HG02798 (cell line): ENCODE data around the gene KIRREL1.

ENCODE experiments used
- ATAC-seq: cut with Tn5 transposase; IDR thresholded peaks from one replicate; pipeline ENCODE4 v1.9.1; 2021; ENCODE audit warnings: mild to moderate bottlenecking; ENCODE audit not compliant: unreplicated experiment, poor library complexity

The KIRREL1 gene

DNA sequence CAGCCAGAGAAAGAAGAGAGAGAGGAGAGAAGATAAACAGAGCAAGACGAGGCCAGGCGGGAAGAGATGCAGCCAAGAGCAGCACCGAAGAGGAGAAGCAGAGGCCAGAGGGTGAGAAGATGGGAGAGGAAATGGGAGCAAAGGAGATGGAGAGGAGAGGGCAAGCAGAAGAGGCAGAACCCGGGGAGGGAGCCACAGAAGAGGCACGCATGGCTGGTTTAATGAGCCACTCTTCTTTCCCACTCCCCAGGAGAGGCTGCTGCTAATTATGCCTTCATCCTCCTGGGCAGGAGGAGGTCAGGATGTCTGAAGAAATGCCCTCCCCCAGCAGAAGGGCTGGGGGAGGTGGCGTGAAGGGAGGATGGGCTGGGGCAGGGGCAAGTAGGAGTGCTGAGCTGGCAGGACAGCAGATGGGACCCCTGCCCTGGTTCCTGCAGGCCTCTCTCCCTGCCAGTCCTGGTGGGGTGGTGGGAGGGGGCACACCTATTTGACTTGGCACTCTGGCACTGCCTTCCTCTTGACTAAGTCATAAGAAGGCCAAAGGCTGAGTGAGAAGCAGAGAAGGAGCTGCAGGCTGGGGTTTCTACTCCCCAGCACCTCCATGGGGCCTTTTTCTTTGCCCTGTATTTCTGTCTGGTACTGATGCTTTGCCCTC, 32.3 kb downstream of the KIRREL1 start:
- ATAC-seq = no peak

DNA sequence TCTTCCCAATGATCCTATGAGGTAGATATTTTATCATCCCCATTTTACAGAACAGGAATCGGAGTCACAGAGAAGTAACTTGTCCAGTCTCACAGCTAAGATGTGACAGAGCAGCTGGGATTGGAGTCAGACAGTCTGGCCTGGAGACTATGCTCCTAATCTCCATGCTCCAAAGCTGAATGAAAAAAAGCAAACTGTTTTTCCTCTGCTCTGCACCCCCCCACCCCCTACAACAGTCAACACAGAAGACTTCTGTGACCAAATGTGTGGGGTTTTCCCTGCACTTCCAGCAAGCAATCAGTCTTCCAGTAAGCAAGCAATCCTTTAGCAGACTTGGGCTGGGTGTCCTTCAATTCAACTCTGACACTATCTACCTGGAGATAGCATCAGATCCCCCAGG, 33.2 kb downstream of the KIRREL1 start:
- ATAC-seq = no peak

DNA sequence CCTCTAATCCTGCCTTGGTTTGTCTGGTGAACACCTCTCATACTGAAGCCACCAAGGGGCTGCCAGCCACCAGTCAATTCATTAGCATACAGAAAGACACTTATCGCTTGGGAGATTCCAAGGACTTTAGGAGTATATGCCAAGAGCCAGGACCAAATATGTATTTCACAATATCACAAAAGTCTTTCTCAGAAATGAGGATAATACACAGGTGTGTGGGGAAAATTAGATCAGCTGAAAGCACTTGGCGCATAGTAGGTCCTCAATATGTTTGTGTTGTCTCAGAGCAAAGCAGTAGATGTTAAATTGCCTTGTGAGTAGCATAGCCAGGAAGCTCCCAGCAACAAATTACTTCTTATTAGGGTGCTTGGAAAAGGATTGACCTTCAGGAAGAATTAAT, 34.1 kb downstream of the KIRREL1 start:
- ATAC-seq = no peak

DNA sequence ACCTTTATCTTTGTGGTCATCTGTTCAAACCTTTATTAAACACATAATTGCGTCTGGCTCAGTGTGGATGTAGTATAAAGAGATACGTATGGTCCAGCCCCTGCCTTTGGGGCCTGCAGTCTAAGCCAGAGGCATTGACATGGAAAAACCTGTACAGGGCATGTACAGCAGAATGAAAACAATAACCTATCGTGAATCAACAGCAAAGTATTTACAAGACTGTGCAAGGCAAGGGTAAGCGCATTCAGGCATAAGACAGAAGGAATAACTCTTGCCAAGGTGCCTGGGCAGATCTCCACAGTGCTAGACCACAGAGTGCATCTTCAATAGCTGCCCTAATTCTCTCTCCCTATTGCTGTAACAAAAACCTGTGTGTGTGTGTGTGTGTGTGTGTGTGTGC, 35.5 kb downstream of the KIRREL1 start:
- no peak for ATAC-seq

DNA sequence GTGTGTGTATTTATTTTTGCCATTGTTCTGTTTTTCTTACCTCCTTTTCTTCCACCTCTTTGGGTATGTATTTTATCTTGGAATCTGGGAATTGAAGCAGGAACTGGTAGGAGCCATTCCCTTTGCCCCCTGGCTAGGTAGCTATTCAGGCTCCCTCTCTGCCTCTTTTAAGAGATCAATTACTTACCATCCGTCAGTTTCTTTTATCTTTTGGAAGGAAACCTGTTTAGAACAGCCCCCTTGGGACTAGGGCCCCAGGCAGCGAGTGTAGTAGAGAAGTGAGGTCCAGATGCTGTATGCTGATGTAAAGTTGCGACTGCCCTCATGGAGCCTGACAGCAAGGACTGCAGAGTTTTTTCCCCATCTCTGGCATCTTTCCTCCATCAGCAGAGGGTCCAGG, 41.6 kb downstream of the KIRREL1 start:
- ATAC-seq = no peak

DNA sequence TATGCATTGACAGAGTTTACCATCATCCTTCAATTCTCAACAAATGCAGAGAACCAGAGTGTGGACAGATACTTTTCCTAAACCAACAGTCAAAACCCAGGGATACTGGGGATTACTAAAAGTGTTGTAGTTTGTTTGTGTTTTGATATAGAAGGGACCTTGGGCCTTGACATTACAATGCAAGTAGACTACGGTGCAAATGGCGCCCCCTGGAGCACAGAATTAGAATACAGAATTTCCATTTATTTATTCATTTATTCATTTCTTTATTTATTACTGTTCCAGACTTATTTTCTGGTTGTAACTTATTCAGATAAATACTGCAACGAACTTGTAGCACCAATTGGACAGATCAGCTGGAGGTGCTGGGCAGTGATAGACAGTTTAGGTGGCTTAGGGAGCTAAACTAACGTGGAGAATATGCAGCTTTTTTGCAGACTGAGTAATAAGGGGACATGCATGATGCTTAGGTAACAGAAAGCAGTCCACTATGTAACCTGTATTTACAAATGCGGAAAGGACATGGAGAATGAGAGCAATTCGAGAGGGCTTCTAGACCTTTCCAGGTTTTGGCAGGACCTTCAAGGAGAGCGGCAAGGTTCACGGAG, 42.6 kb downstream of the KIRREL1 start:
- no peak for ATAC-seq

DNA sequence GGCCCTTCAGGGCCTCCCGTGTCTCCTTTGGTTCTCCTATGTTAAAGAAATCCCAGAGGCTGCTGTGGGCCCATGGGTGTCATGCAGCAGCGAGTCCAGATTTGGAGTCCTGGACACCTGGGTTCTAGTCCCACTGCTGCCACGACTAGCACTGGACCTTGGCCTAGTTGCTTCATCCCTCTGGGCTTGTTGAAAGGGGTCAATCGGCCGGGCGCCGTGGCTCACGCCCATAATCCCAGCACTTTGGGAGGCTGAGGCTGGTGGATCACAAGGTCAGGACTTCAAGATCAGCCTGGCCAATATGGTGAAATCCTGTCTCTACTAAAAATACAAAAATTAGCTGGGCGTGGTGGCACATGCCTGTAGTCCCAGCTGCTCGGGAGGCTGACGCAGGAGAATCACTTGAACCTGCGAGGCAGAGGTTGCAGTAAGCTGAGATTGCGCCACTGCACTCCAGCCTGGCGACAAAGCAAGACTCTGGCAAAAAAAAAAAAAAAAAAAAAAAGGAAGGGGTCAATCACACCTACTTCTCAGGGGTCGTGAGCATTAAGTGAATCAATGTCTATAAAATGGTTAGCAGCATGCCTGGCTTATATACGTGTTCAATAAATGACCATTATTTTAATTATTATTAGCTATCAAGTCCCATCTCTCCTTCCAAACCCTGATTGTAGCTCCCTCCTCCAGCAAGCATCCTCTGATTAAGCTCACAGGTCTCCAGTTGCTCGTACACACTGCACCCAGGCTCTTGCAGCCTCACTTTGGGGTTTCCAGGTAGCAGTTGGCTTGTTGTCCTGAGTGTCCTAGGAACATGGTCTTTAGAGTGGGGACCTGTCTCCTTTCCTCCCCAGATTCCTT, 43.8 kb downstream of the KIRREL1 start:
- no peak for ATAC-seq

DNA sequence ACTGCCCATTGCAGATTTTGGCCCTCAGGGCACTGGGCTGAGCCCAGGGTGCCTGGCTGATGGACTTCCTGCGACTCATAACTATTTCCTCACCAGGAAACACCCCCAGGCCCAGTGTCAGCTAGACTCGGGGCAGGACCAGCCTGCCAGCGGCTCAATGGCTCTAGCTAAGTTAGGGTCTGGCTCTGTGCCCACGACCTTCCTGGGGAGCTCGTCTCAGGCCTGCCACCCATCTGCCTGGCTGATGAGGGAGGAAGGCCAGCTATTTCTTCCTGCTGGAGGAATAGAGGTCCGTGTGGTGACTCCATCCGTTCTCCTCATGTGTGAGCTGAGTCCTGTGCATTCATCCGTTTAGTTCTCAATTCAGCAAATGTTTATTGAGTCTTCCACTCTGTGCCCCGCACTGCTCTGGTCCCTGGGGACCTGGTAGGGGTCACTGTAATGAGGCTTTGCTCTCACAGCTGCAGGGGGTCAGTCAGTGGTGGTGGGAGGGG, 44.5 kb downstream of the KIRREL1 start:
- ATAC-seq = no peak

DNA sequence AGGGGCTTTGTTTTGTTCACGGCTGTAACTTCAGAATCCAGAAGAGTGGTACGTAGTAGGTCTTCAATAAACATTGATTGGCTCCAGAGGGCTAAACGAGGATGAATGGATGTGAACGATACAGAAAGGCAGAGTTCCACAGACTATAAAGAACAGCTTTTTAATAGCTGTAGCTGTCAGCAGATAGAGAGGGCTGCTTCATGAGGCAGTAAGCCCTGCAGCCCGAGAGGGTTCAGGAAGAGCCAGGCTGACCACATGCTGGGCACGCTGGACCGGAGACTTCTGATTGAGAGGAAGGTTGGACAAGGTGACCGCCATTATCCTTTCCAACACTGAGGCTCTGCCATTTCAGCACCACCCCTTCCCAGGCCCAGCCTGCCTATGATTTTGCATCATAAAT, 45.3 kb downstream of the KIRREL1 start:
- no peak for ATAC-seq

DNA sequence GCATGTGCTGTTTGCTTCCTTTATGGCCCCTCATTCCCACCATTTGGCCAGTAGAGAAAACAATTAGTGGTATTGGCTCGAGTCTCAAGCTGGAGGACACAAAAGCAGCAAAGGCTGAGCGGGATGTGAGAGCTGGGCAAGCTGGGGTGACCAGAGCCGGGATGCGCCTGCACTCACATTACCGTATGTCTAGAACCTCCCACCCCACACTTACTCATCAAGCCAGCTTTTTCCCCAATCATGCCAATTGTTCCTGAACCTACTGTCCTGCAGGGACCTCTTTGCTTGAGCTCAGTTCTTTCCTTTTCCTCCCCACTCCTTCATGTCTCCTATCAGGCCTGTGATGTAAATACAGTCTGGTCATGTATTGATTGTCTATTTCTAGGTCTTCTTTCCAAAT, 45.9 kb downstream of the KIRREL1 start:
- ATAC-seq = no peak

DNA sequence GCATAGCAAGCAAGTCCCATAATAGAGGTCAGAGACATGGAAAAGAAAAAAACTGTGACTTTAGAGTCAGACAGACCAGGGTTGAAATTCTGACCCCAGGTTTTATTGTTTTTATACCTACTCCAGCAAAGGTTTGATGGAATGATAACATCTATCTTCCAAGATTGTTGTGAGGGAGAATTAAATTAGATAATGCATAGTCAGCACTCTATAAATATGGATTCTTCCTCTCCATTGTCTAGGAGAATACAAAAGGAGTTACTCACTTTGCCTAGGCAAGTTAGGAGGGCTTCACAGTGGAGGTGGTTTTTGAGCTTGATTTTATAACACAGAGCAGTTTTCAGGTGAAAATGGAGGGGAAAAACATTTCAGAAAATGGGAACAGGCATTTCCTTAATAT, 46.9 kb downstream of the KIRREL1 start:
- no peak for ATAC-seq

DNA sequence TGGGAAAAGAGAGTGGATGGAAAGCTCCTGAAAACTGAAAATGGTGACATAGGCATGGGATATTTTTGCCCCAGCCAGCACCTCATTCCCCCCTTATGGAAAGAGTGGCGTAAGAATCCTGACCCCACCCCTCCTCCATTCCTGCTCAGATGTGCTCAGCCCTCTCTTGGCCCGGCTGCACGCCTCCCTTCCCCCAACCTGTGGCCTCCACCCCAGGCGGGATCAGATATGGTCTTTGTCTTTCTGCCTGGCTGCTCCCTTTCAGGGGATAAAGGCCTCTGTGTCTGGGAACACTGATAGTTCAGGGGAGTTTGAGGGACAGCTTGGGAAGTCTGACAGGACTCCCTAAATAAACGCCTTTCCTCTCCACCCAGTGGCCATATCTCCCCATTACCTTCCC, 49.8 kb downstream of the KIRREL1 start:
- no peak for ATAC-seq

DNA sequence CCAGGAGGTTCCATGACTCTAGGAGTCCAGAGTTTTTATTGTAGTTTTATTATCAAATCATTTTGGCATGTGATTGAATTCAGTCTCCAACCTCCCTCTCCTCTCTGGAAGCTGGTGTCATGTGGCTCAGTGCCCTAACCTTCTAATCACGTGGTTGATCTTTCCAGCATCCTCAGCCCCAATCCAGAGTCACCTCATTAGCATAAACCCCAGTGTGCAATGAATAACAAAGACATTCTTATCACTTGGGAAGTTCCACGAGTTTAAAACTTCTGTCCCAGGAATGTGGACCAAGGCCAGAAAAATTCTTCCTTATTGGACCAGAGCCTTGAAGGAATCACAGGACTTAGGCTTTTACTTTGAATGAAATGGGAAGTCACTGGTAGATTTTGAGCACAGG, 52.2 kb downstream of the KIRREL1 start:
- ATAC-seq = no peak

DNA sequence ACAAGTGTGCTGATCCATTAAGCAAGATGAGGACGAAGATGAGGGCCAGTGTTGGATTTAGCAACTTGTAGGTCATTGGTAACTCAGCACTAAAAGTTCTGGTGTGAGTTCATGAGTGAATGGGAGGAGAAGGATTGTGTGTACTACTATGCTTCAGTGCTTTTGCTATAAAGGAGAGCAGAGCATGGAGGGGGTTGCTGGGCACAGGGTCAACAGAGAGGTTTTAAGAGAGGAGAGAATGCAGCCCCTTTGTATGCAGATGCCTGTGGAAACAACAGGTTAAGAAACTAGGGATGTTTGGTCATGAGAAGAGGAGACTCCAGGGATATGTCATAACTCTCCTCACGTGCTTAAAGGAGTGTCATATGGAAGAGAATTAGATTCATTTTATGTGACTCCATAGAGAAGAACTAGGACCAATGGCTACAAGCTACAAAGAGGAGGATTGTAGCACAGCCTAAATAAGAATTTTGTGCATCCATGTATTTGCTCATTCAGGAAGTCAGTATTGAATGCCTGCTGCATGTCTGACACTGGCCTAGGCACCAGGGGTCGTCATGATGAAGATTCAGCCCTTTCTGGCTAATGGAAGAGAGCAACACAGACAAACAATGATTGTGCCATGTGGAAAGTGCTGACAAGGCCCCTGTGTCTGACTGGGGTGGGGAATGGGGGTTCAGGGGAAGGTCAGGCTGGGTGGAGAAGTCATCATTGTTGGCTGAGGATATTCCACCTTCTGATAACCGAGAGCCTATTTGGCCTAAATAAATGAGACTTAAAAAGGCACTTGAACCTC, 53.5 kb downstream of the KIRREL1 start:
- ATAC-seq = no peak

DNA sequence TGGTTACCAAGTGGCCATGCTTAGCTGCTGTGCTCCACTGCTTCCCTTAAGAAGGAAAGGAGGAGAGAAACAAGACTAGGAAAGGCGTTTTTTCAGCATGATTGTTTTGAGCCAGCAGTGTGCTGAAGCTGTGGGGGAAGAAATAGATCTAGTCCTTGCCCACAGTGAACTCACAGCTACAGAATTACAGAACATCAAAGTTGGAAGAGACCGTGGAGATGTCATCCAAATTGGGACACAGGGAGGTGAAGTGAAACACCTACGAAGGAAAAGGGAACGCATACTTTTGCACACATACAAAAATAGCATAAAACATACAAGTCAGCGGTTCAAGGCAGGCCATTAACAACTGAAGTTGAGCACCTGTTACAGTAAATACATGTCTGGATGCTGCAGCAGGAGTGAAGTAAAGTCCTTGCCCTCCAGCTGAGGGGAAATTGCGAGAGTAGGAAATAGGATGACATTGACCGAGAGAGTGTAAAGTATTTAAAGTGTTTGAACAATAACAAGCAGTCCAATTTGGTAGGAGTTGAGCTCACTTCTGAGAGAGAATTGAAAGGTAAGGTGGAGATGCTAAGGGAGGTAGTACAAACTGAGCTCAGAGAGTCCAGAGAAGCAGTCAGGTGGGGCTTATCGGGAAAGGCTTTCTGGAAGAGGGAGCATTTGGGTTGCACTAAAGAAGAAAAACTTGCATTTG, 55.1 kb downstream of the KIRREL1 start:
- no peak for ATAC-seq

DNA sequence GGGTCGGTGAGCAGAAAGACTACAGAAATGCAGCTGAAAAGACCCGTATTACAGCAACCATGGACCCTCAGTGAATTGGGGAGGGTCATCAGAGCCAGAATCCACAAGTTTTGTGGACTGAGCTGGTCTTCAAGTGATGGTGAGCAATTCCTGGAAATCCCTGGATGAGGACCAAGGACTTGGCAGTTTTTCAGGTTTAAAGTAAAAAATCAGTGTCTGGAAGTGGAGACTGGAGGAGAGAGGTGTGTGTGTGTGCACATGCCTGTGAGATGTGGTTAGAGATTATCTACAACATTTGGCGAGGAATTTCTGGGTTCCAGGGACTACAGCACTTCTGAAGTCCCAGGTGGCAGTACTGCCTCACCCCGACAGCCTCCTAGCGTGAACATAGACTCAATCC, 56.4 kb downstream of the KIRREL1 start:
- no peak for ATAC-seq

DNA sequence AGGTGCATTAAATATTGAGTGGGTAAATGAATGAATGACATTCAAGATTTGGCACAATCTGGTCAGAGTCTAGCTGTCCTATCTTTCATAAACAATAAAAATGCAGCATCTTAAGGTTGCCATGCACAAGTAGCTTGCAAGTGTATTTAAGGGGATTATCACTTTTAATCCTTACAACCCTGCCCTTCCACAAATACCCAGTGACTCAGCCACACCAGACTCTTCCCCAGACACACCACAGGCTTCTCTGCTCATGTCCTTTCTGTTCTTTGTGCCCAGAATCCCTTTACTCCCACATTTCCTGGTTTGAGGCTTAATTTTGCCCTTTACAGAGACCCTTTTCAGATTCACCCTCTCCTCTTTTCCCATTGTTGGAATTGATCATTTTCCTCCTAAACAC, 59.8 kb downstream of the KIRREL1 start:
- no peak for ATAC-seq

DNA sequence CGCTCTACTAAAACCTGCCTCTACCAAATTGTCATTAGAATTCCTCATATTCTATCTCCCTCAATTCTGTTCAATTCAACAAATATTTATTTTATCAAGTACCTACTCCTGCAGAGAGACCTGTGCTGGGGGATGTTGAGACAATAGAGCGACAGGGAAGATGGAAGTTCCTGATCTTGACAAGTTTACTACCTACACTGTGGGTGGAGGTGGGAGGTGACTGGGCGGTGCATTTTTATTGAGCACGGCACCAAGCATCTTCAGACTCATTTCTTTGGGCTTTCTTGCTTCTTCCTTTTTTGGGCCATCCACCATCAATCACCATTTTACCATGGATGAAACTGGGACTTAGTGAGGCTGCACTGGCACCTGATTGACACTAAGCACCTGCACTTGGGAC, 61.3 kb downstream of the KIRREL1 start:
- no peak for ATAC-seq

DNA sequence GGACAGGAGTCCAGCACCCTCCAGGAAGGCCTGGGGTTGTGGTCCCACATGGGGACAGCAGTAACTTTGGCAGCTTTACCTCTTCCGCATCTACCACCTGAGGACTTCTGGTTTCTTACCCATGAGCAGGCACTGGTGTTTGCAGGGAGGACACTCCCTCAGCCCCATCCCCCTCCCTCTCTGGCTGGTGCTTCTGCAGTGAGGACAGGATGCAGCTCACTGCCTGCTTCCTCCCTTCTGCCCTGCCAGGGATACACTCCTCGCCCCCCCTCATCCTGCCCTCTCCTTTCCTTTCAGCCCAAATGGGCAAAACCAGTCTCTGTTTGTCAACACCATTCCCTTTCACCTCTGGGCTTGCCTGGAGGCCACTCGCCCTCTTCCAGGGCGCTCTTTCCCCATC, 62.4 kb downstream of the KIRREL1 start:
- no peak for ATAC-seq

DNA sequence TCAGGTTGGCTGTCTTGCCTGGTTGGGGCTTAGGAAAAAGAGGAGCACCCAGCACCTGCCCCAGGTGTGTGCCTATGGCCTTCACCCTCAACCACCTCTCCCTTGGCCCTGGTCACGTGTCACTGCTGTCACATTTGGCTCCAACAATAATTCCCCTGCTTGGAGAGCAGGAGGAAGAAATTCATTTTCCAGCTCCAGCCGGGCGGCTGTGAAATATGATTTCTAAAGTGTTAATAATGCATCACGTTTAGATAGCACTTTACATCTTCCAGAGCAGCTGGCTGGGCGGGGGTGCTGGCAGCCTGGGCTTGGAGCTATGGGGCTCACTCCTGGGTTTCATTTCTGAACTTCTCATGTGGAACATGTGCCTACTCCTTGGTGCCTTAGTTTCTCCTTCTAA, 63.1 kb downstream of the KIRREL1 start:
- no peak for ATAC-seq
